GM18517 (cell line): ENCODE data around the gene MAST4.

Experiments used
- ATAC-seq: cut with Tn5 transposase; IDR thresholded peaks from one replicate; pipeline ENCODE4 v1.9.1; 2021; ENCODE audit warnings: mild to moderate bottlenecking, moderate library complexity; ENCODE audit not compliant: unreplicated experiment

MAST4 gene

GRCh38 chr5:67009028-67009427 is 412.8 kb downstream of the MAST4 start:
- ATAC-seq, result no peak

GRCh38 chr5:67010684-67011409 is 414.7 kb downstream of the MAST4 start:
- ATAC-seq, result no peak

DNA sequence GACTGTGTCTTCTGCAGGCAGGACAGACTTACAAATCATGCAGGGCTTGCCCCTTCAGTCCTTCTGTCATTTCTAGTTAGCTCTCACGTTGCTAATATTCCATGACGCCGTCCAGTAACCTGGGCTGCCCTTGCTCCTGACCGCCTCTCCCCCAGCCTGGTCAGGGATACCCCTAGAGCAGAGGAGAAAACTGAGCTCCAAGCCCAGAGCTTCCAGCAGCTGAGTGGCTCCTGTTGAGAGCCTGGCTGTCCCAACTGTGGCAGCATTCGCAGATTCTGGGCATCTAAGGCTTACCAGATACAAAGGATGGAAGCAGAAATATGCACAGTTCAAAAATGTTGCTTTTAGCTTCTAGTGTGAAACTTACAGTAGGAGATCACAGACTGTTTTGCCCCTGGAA is 415.2 kb downstream of the MAST4 start:
- no peak for ATAC-seq

GRCh38 chr5:67012171-67012570 is 416.0 kb downstream of the MAST4 start:
- ATAC-seq, result no peak

DNA sequence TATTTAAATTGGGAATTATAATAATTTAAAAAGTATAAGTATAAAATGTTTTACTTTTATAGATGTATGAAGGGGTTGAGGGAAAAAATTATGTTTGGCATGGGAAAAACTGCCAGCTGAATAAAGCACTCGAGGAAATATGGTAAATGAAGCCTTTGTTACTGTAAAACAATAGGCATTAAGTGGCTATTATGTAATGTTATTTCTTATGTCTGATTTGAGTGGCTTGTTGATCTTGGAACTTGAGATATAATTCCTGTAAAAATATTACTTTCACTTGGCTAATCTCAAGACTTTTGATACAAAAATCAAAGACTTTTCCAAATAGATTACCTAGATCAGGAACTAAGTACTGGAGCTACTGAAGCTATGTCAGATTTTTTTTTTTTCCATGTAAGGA is 417.5 kb downstream of the MAST4 start:
- no peak for ATAC-seq

DNA sequence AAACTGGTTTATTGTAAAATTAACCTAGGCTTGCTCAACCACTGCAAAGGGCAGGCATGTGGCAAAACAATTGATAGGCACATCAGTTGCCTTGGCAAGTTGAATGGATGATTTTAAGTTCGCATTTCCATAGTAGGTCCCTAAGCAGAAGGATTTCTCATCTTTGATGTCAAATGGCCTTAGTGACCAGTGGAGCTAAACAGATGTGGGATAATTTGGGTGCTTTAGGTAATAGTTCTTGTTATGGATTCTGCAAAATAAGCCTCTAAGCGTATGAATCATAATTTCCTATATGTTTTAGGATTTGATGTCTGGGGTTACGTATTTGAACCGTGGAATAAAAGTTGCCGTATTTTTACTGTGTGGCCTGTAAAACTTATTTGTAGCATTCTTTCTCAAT is 418.0 kb downstream of the MAST4 start:
- no peak for ATAC-seq

DNA sequence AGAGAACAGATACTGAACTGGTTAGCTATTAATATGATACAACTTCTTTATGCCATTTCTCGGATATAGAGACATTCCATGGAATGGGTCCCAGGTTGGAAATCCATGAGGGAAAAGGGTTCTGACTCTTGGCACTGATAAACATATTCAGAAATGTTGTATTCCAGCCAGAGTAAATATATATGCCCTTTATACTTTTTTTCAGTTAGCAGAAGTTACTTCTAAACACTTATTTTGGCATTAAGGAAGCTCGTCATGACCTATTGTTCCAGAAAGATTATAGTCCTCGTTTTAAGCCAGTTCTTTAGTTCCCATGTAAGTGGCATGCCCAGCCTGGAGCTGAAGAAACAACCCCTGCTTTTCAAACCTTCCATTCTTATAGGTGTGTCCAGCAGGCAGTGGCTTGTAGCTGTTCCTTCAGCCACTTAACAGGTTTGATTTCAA is 418.8 kb downstream of the MAST4 start:
- ATAC-seq, result no peak

GRCh38 chr5:67015541-67016191 is 419.5 kb downstream of the MAST4 start:
- no peak for ATAC-seq

DNA sequence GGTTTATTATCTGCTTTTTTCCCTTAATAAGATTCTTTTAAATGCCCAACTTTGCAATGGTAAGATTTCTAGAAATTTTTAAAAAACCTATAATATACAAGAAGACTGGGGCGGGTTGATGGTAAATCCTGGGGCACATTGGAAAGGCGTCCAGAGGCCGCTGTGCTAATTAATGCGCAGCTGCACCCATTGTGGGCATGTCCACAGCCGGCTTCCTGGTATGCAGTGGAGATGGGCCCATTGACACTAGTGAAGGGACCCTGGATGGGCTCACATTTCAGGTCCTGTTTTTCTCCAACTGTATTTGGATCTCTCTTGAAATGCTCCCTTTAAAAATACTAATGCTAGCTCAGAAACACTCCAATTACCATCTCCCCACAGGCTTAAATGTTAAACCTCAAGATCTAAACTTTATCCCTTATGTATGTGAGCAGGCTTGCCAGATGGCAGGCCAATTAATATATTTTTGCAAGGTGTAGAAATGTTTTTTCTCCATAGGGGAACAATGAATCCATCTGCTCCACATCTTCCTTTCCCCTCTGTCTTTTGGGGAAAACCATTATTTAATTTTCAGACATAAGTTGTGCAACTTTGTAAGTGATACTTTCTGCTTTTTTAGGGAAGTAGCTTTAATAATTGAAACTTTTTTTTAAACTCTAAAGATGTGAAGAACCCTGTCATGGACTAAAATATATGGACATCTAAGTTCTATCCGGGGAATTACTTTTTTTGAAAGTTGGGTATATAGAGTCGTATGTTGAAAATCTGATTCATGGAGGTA is 423.1 kb downstream of the MAST4 start:
- no peak for ATAC-seq

DNA sequence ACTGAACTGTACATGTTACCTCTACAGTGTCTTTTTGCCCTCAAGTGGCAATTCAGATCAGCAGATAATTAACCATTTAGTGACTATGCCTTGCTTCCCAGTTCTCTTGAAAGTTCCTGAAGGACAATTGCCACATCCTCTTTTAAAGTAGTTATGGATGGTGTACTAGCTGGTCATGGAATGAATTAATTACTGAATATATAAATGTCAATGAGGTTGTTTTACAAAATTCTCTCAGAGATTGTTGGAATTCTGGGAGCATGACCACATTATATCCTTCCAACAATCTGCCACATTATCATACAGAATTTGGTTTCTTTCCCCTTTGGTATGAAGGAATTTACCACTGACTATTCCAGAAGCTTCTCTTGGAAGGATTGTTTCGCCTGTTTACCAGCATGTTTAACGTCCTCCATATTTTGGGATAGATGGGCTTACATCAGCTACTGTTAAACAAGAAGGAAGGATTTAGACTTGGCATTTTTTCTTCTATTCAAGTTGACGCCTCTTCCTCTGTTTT is 424.0 kb downstream of the MAST4 start:
- ATAC-seq, result no peak

DNA sequence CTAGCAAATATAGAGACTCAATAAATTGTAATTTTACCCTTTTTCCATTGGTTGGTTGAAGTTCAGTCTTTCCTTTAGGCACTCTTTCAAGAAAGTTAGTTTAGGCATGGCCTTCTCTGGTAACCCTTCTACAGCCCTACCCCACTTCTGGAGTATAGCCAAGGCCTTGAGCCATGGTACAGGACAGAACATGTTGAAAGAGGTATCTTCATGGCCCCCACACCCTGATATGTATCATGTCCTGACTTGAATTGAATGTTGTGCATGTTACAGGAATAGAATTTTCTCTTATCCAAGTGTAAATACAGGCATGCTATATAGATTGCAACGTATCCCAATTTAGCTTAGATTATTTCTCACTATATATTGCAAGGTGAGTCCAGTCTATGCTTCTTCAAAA is 424.8 kb downstream of the MAST4 start:
- ATAC-seq, result no peak

DNA sequence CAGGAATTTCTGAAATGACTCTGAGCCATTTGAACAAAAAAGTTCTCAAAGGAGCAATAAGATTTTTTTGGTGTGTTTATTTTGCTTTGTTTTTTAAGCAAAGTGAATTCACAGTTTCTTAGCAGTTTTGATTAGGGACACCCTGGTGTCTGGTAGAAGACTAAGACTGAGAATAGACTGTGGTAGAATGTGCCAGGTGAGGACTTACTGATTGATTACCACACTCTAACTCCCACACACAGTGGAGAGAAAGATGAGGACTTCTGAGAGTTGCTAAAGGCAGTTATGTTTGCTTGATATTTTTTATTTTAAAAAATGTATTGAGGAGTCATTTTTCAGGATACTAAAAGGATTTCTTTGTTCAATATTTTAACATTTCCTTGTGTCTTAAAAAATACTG is 425.3 kb downstream of the MAST4 start:
- no peak for ATAC-seq

DNA sequence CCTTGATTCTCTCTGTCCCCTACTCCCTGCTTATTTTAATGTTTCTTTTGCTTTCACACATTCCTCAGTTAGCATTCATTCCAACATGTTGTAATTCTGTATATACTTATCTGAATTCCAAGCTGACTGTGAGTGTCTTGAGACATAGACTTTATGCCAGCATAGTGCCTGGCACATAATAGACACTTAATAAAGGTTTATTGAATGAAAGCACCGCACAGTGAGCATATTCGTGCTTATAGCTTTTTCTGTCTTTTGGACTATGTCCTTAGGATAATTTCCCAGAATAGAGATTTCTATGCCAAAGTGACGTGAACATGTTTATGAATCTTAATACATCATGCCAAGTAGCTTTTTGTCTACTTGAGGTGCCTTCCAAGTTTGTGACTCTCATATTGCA is 425.8 kb downstream of the MAST4 start:
- no peak for ATAC-seq

- no peak for ATAC-seq
Observed at GRCh38 chr5:67025457-67025856, 429.3 kb downstream of the MAST4 start.

- no peak for ATAC-seq
Observed at GRCh38 chr5:67026278-67026677, 430.1 kb downstream of the MAST4 start.

GRCh38 chr5:67027171-67027570 is 431.0 kb downstream of the MAST4 start:
- no peak for ATAC-seq

DNA sequence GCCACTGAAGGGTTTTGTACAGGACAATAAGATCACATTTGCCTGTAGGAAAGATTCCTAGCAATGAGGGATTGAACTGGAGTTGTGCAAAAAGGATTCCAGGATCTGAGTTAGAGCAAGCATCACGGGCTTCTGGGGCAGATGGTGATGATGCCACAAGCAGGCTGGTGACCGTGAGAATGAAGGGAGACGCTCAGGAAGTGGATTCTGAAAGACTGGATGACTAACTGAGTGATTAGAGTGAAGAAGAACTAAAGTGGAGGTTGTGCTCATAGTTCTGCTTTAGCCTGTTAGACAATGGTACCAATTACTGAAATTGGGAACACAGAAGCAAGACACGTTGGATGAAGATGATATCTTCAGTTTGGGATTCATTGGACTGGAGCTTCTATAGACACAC is 432.2 kb downstream of the MAST4 start:
- no peak for ATAC-seq

GRCh38 chr5:67028941-67029340 is 432.7 kb downstream of the MAST4 start:
- no peak for ATAC-seq

- ATAC-seq, result no peak
Observed at GRCh38 chr5:67029481-67029880, 433.3 kb downstream of the MAST4 start.

DNA sequence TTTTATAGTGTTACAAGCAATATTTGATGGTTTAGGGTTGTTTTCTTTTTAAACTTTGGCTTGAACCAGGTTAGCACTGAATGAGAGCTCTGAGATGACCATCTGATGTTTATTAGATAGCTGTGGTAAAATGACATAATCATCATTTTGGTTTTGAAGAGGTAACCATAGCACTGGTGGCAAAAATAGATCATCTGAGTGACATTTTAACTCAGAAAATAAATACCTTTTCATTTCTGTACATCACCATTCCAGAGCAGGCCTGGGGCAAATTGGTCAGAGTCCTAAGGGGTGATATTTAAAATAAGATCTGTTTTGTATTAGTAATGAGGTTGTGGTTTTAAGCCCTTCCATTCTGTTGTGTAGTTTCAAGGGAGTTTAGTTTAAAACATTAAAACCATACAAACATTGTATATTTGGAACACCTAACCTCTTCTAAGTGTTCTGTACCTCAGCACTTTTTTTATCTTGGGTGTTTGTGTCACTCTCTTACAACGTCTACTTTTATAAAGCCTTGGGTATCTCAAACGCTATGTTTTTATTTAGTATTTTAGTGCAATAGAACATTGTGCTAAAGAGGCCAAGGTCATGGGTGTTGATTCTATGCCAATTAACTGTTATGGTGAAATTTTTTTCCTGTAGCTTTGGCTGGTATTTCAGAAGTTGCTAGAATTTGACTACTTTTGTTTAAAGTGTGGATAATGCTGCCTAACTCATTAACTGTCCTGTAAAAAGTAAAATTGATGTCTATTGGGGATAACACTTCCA is 434.3 kb downstream of the MAST4 start:
- no peak for ATAC-seq

DNA sequence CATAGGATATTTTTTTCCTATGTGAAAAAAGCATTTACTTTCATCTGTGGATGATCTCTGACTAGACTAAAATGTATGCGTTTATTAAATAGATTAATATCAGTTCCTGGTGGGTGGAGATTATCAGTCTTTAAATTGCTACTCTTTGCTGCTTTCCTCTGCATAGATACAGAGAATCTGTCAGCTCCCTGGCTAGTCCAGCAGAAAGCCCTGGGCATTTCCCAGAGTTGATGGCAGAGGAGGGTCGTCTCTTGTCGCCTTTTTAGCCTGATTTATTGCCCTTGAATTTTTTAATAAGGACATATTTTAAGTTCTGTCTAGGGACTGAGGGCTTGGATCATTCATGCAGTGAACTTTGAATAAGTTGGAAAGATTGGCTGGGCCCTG is 434.9 kb downstream of the MAST4 start:
- no peak for ATAC-seq
